Sigmoid colon (tissue), 7 donors: ENCODE data around the gene HS1BP3. TPM values are rescaled to one million over a fixed set of nuclear protein-coding genes. Genes with fewer than 3 reads are reported as not detected.

ENCODE experiments used
- DNase-seq: peaks from one replicate; pipeline ENCODE4 v3.0.0-alpha.2; 2019
- H3K27ac ChIP-seq, 4 donors: fragments of 200-600 bp; sonication (generic); one replicate each; pipeline ENCODE4 v1.5.1; 2016 to 2019; ENCODE audit warnings: mild to moderate bottlenecking in 1 of 4
- H3K27me3 ChIP-seq, 3 donors: fragments of 200-600 bp; sonication (generic); one replicate each; pipeline ENCODE4 v1.5.1; 2019; ENCODE audit warnings: mild to moderate bottlenecking in 1 of 3
- H3K36me3 ChIP-seq, 4 donors: fragments of 200-600 bp; sonication (generic); one replicate each; pipeline ENCODE4 v1.5.1; 2016 to 2019
- H3K4me1 ChIP-seq, 4 donors: fragments of 200-600 bp; sonication (generic); one replicate each; pipeline ENCODE4 v1.5.1; 2017 to 2019
- H3K4me3 ChIP-seq, 4 donors: fragments of 200-600 bp; sonication (generic); one replicate each; pipeline ENCODE4 v1.5.1; 2017 to 2019; ENCODE audit warnings: mild to moderate bottlenecking in 2 of 4, moderate library complexity in 1 of 4
- H3K9me3 ChIP-seq, 4 donors: fragments of 200-600 bp in 3 of 4; sonication (generic) in 3 of 4; one replicate each; pipeline versions ENCODE4 v1.5.1 to v1.6.1; 2013 to 2019
- EP300 ChIP-seq, 4 donors: sonication (generic); formaldehyde crosslinking; IDR thresholded peaks; one replicate each; pipeline ENCODE4 v1.6.1; 2017; ENCODE audit warnings: antibody characterized with exemption in 4 of 4
- POLR2A ChIP-seq, 2 donors: fragments of 450-650 bp; IDR thresholded peaks; one replicate each; pipeline ENCODE4 v1.6.1; 2016; ENCODE audit warnings: antibody characterized with exemption in 2 of 2, mild to moderate bottlenecking in 2 of 2, moderate library complexity in 2 of 2
- POLR2AphosphoS5 ChIP-seq, 4 donors: sonication (generic); formaldehyde crosslinking; IDR thresholded peaks; one replicate each; pipeline ENCODE4 v1.6.1; 2017; ENCODE audit warnings: antibody characterized with exemption in 4 of 4
- WGBS, 2 donors: extraction: QIAGEN DNeasy Blood & Tissue Kit; methylation state at CpG; one replicate each; pipeline ENCODE4 v1.1.7; 2013; 5-methylcytosine and 5-hydroxymethylcytosine counted together
- intact Hi-C: fragments of 100-400 bp; cut with DNase I; formaldehyde crosslinking; loops from one replicate; pipeline ENCODE4 v1.15.1; 2023
- polyA plus RNA-seq, 3 donors: library from polyadenylated mRNA; stranded (reverse); fragments of 200-250 nt; gene quantifications; one replicate each; pipeline ENCODE4 v1.2.3, GENCODE V29; 2013
- total RNA-seq, 4 donors: library from RNA; depleted of rRNA; stranded (reverse); fragments of >200 nt; gene quantifications; one replicate each; pipeline ENCODE4 v1.1.0, GENCODE V29; 2016
- TF ChIP-seq, protein P1 (sequence below), 4 experiments: fragments of 450-650 bp in 3 of 4; fragments of 200-600 bp in 1 of 4; IDR thresholded peaks; one replicate each; pipeline ENCODE4 v1.5.1; 2016 to 2019; ENCODE audit warnings: antibody characterized with exemption in 4 of 4, mild to moderate bottlenecking in 3 of 4, moderate library complexity in 2 of 4
- donor health status: healthy with polysubstance abuse.
- donor health status: Bipolar disorder and iron deficiency.
- donor health status: healthy.

HS1BP3 gene
- total and polyA plus RNA-seq, 7 donors = 25.2 to 54.6 (median 32.6) TPM

DNA sequence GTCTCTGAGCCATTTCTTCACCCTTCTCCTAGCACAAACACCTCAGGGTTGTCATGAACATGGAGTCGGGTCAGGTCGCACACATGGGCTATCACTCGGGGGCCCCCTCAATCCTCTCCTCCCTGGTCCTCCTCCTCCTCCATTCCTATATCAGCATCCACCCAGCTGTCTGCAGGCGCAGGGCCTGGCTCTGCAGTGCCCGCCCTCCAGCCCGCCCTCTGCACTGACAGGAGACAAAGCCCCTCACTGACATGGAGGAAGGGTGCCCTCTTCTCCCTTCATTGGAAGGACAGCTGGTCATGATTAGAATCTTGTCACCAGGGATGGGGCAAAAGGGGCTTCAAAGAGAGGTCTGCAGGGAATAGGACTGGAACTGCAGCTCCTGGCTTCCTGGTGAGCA is 21.7 kb downstream of the HS1BP3 start:
- DNase-seq = no peak
- intact Hi-C loops = no loop called here
- WGBS, 2 donors = 87 to 88% methylated on average over 6 of the region's 6 CpGs

DNA sequence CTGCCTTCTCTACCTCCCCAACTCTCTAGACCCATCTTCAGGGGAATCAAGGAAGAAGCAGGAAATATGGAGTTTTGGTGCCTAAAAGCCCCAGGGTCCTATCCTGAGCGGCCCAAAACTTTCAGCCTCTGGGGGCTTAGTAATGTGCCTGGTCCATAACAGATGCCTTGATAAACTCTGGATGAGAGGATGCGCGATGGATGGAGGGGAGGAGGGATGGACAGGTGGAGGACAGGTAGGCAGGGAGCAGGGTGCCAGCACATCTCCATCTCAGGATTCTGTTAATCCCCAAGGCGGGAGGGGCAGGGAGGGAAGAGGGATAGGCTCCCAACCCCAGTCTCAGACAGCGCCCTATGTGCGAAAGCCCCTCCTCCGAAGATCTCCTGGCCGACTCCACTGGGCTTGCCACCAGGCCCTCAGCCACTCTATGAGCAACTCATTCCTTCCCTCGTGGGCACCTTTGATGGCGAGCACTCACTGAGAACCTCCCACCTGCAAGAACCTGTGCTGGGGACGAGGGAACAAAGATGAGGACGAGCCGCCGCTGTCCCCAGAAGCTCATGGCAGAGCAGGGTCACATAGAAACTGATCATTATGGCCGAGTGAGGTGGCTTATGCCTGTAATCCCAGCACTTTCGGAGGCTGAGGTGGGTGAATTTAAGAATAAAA is 23.1 kb downstream of the HS1BP3 start:
- 92% methylated on average over 16 of the region's 16 CpGs for WGBS, 2 donors

More for the DNA sequence above, 21.7 kb downstream of the HS1BP3 start:
- H3K4me3 ChIP-seq = no peak overlapping the region
- peak overlapping the region; percentile 55 to 97 (median 94) for H3K27ac ChIP-seq
- H3K9me3 ChIP-seq = no peaks in the 10 kb centered on the region
- peaks cover 7 to 13% (median 9%) of the 10 kb centered on the region in 4 donors for H3K36me3 ChIP-seq
- TF ChIP-seq EP300 (IDR thresholded peaks at IDR 0.05) (no peak), POLR2AphosphoS5 (IDR thresholded peaks at IDR 0.05) (no peak), POLR2A (IDR thresholded peaks at IDR 0.05) (no peak)
- TF ChIP-seq, protein P1, sequence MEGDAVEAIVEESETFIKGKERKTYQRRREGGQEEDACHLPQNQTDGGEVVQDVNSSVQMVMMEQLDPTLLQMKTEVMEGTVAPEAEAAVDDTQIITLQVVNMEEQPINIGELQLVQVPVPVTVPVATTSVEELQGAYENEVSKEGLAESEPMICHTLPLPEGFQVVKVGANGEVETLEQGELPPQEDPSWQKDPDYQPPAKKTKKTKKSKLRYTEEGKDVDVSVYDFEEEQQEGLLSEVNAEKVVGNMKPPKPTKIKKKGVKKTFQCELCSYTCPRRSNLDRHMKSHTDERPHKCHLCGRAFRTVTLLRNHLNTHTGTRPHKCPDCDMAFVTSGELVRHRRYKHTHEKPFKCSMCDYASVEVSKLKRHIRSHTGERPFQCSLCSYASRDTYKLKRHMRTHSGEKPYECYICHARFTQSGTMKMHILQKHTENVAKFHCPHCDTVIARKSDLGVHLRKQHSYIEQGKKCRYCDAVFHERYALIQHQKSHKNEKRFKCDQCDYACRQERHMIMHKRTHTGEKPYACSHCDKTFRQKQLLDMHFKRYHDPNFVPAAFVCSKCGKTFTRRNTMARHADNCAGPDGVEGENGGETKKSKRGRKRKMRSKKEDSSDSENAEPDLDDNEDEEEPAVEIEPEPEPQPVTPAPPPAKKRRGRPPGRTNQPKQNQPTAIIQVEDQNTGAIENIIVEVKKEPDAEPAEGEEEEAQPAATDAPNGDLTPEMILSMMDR (IDR thresholded peaks at IDR 0.05) = no peak
- H3K4me1 ChIP-seq = peaks cover 0 to 51% (median 44%) of the 10 kb centered on the region in 4 donors
- H3K27me3 ChIP-seq = no peaks in the 10 kb centered on the region

DNA sequence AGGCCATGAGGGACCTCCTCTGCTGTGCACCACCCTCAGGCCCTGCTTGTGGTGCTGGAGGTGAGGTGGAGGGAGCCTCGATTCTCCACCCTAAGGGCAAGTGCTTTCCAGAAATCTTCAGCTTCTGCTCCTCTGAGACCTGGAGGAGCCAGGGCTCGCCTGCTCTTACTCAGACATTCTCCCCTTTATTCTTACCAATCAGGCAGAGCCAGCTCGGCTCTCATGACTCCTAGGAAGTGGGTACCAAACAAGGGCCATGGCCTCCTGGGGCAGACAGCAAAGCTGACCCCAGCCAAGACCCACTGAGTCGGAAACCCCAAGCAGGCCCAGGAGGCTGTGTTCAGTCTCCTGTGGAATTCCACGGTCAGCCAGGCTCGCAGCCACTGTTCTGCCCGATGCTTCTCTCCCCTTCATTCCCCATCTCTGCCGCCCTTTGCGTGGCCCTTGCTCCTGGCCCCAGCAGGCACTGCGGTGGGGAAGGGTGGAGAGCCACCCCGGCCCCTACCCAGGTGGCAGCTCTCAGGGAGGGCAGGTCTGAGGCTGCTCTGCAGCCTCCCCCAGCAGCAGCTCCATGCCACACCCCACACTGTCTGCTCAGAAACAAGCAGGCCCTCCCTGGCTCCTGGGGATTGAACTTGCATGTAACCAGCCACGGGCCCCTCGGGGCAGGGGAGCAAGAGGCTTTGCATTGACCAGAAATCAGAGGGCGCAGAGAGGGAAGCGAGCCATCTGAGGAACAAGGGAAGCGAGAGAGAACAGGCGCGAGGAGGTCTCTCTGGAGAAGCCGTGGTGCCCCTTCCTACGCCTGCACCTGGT is 24.0 kb downstream of the HS1BP3 start:
- H3K9me3 ChIP-seq = no peaks in the 10 kb centered on the region
- H3K36me3 ChIP-seq = peaks cover 21 to 32% (median 30%) of the 10 kb centered on the region in 4 donors
- H3K27ac ChIP-seq = peak overlapping the region; percentile 42 to 98 (median 76)
- TF ChIP-seq POLR2A (IDR thresholded peaks at IDR 0.05) (no peak), POLR2AphosphoS5 (IDR thresholded peaks at IDR 0.05) (no peak), EP300 (IDR thresholded peaks at IDR 0.05) (no peak)
- TF ChIP-seq, protein P1 (IDR thresholded peaks at IDR 0.05) = no peak
- 88 to 96% methylated on average over 20 of the region's 20 CpGs for WGBS, 2 donors
- H3K27me3 ChIP-seq = no peaks in the 10 kb centered on the region
- DNase-seq = peak; percentile 66
- peaks cover 0 to 41% (median 34%) of the 10 kb centered on the region in 4 donors for H3K4me1 ChIP-seq
- intact Hi-C loops = no loop called here
- no peak overlapping the region for H3K4me3 ChIP-seq

More for the DNA sequence above, 23.1 kb downstream of the HS1BP3 start:
- Histone ChIP-seq H3K9me3 (no peaks in the 10 kb centered on the region), H3K27ac (peak overlapping the region in 2 of 4 donors; percentile 55 to 98), H3K27me3 (no peaks in the 10 kb centered on the region), H3K4me3 (no peak overlapping the region), H3K36me3 (peaks cover 20 to 26% (median 22%) of the 10 kb centered on the region in 4 donors), H3K4me1 (peaks cover 0 to 38% (median 34%) of the 10 kb centered on the region in 4 donors)
- DNase-seq = peak; percentile 58
- intact Hi-C loops = no loop called here
- TF ChIP-seq EP300 (IDR thresholded peaks at IDR 0.05) (no peak), POLR2A (IDR thresholded peaks at IDR 0.05) (no peak), POLR2AphosphoS5 (IDR thresholded peaks at IDR 0.05) (no peak)
- TF ChIP-seq, protein P1 (IDR thresholded peaks at IDR 0.05) = no peak

DNA sequence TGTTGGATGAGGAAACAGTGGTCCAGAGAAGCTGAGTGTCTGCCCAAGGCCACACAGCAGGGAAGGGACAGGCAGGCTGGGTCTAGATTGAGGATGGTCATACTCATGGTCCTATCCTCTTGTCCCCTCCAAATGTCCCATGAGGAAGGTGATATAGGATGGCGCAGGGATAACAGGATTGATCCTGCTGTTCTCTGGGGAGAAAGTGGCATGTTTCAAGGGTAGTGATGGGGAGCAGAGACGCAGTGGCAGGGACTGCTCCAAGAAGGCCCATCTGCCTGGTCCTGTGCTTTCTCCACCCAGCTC is 24.6 kb downstream of the HS1BP3 start:
- WGBS, 2 donors = 97 to 99% methylated on average over 2 of the region's 2 CpGs
- no peak for DNase-seq
- Histone ChIP-seq H3K4me1 (peaks cover 0 to 46% (median 38%) of the 10 kb centered on the region in 4 donors), H3K9me3 (no peaks in the 10 kb centered on the region), H3K36me3 (peaks cover 27 to 38% (median 33%) of the 10 kb centered on the region in 4 donors), H3K27me3 (no peaks in the 10 kb centered on the region), H3K4me3 (no peak overlapping the region), H3K27ac (peak overlapping the region; percentile 42 to 98 (median 76))
- intact Hi-C loops = no loop called here
- TF ChIP-seq, protein P1 (IDR thresholded peaks at IDR 0.05) = no peak
- TF ChIP-seq EP300 (IDR thresholded peaks at IDR 0.05) (no peak), POLR2AphosphoS5 (IDR thresholded peaks at IDR 0.05) (no peak), POLR2A (IDR thresholded peaks at IDR 0.05) (no peak)
